Stimulated activated CD8-positive, alpha-beta memory T cell treated with anti-CD3 and anti-CD28 coated beads, Interleukin-7, amount 100 ng/mL, for 1 hour (primary cell): ENCODE data around the gene FXYD3.

Source experiments
- DNase-seq, 2 donors: peaks; one replicate each; pipeline ENCODE4 v3.0.0-alpha.2; 2020; ENCODE audit warnings: low read depth in 2 of 2

Gene FXYD3

DNA sequence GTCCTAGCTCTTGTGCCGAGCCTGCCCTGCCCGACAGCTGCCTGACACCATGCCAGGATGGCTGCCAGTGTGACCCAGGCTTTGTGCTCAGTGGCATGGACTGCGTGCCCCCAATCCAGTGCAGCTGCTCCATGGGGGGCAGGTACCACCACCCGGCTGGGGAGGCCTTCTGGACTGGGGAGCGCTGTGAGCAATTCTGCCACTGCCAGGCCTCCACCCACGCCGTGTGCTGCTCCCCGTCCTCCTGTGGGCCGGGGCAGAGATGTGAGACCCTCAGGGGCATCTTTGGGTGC is 9.4 kb upstream of the FXYD3 start:
- DNase-seq = no peak

DNA sequence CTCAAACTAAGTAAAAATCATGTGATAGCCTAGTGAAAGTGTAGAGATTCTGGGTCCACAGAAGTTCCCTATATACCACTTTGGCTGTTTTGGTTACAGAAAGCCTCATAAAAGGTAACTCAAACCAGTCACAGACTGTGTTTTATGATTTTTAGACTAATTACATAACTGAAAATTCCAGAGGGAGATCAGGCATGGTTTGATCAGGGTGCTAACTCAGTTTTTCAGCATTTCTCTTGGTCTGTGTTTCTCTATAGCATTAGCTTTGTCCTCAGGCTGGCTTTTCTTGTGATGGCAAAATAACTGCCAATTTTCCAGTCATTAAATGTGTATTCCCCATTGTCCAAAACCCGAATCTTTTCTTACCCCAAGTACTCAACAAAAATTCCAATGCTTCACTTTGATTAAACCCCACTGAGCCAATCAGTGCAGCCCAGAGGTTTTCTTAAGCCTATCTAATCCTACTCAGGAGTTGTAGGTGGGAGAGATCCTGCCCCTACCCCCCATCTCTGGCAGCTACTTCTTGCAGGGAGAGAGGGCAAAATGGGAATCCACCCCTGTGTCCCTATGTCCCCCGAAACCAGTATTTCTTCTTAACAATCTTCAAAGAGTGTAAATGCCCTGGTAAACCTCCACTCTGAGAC is 8.6 kb upstream of the FXYD3 start:
- DNase-seq = no peak

DNA sequence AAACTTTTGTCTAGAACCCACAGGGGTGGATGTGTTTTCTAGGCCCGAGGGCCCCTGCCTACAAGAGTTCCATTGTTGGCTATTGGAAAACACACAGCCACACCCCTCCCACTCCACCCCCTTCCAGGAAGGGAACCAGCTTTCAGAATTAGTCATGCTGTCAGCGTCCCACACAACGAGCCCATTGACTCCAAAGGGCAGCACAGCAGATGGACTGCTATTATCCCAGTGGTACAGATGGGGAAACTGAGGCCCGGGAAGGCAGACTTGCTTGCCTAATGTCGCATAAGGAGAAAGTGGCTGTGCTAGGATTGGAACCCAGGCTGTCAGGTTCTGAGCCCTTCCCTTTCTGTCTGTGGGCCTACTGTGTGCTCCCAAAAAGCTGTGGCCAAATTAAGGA is 8.1 kb upstream of the FXYD3 start:
- DNase-seq = no peak

DNA sequence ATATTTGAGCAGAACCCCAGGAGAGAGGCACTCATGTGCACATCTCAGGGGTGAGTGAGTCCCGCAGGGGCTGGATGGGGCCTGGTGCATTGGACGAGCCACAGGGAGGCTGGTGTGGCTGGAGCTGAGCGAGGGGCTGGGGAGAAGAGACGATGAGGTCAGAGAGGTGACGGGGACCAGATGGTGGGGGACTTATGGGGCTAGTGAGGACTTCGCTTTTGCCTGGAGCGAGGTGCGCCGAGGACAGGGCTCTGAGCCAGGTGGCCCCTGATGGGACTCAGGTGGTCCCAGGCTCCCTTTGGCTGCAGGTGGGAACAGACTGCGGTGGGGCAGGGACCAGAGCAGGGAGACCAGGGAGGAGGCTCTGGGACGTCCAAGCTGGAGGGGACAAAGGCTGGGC is 6.9 kb upstream of the FXYD3 start:
- no peak for DNase-seq

DNA sequence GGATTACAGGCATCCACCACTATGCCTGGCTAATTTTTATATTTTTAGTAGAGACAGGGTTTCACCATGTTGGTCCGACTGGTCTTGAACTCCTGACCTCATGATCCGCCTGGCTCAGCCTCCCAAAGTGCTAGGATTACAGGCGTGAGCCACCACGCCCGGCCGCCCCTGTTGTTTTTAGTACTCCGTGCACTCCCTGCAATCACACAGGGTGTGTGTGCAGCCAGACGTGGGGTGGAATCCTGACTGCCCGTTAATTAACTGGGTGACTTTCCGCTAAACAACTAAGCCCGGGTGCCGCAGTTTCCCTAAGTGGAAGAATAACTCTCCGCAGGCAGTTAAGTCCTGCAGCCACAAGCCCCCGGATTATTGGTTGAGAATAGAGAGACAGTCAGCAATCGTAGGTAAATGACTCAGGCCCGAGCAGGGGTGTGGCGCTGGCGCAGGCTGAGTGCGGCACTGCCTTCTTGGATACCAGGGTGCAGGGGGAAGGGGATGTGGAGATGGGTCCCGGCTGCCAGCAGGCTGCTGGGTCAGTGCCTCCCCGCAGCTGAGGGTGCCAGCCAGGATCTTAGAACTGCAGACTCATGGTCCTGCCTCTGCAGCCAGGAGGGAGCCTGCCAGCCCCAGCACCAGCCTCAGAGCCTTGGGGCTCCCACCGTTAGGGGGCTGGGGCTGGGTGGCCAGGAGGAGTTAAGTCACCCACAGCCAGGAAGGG is 6.1 kb upstream of the FXYD3 start:
- DNase-seq = no peak

DNA sequence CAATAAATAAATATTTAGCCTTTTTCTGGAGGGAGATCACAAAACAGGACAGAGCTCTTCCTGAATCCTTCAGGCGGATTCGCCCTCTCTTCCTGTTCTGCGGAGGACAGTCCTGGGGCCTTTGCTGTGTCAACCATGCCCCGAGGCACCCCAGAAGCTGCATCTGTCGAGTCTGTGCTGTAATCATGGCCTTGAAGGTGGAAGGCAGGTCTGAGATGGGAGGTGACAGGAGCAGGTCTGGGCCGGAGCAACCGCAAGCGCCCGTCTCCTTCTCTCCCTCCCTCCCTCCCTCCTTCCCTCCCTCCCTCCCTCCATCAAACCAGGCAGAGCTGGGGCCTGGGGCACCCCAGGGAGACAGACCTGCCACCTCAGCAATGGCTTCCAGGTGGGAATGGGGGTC is 4.6 kb upstream of the FXYD3 start:
- no peak for DNase-seq

DNA sequence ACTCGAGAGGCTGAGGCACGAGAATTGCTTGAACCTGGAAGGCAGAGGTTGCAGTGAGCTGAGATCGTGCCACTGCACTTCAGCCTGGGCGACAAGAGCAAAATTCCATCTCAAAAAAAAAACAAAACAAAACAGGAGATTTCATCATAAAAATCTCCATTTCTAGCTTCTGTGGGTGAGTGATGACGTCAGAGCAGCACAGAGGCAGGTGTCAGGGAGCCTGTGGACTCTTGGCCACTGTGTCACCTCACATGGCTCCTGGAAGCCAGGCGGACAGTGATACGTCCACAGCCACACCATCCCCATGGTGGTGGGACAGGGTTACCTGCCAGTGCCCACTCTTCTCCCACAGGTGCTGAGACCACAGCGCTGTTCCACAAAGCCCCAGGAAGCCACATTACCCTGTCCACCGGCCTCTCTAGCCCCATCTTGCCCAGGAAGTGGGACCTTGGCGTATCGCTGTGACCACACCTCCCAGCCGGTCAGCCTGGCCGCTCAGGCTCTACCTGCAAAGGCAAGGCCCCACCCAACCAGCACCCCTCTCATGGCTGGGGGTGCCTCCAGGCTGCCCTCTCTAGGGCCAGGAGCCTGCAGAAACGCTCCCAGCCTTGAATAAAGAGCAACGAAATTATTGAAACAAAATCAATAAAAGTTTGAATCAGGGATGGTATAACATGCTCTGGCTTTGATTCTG is 2.5 kb upstream of the FXYD3 start:
- no peak for DNase-seq

DNA sequence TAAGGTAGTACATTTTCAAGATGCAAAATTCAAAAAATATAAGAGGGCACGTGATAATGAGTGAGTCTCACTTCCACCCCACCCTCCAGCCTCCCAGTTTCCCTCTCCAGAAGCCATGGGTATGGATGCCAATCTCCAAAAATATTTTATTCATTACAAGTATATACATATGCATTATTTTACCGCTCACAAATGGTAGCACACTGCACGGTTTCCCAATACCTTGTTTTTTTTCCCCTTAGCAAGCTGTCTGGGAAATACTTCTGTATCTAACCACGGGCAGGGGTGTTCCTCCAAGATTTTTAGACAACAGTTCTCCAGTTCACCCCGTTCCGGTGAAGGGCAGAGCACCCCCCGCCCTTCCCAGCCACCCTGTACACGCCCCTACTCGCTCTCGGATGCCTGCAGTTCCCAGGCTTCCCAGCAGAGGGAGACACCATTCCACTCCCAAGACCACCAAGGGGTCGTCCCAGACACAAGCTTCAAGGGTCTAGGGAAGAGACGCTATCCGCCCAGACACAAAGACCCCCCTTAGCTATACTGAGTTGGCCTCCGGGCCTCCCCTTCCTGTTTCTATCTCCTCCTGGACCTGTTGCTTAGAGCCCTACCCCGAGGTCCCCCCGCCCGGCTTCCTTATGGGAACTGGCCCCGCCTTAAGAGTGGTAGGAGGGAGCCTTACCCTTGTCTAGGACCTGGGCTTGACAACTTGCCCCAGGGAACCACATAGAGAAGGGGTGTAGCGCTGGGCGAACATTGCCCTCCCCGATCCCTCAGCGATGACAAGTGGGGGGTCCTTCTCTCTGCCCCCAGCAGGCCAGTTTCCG is 1.1 kb upstream of the FXYD3 start:
- DNase-seq = peak; percentile 51 to 56

DNA sequence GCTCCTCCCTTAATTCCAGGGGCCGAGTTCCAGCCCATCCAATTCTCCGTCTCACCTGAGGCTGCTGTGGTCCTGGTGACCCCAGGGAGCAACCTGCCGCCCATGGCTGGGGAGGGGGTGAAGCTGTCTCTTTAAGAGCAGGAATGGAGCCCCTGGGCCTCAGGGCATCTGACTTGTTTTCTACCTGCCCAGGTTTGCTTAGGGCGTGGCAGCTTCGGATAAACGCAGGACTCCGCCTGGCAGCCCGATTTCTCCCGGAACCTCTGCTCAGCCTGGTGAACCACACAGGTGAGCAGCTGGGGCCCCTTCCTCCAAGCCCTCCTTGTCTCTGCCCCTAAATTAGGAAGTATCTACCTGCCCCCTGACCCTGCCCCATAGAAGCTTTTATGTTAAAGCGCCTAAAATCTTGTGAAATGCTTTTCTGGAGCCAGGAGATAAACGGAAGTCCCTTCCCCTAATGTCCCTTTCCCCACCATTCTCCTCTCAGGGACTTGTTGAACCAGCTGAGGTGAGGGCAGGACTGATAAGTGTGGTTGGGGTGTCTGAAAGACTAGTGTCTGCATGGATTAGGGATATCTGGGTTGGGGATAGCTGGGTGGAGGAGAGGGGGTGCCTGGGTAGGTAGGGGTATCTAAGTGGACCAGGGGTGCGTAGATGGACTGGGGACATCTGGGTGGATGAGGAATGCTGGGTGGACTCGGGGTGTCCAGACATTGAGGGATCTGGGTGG is 614 bp downstream of the FXYD3 start:
- DNase-seq = no peak

DNA sequence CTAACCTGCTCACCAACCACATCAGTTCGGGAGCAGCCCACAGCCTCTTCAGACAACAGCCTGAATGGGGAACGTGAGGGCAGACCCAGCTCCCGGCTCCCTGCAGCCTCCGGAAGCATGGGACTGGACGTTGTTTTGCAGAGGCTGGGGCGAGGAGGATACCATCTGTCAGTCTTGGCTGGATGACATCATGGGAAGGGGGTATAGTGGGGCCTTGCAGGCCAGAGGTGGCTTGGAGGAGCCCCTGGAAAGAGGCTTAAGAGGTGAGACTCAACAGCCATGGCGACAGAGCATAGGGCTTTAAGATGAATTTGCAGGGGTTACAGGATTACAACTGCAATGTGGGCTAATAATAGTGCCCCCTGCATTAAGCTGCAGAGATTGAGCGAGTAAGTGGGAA is 1.5 kb downstream of the FXYD3 start:
- no peak for DNase-seq

DNA sequence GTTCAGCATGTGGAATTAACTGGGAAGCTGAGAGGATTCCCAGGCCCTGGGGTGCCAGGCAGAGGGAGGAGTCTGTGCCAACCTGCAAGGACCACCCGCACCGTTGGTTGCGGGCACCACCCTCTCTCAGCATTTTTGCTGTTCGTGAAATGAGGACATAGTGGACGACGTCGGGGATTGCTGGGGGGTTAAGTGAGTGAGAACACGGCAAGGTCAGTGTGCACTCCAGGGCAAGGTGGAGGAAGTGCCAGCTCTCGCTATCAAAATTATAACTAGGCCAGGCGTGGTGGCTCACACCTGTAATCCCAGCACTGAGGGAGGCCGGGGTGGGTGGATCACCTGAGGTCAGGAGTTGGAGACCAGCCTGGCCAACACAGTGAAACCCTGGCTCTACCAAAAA is 2.2 kb downstream of the FXYD3 start:
- no peak for DNase-seq

DNA sequence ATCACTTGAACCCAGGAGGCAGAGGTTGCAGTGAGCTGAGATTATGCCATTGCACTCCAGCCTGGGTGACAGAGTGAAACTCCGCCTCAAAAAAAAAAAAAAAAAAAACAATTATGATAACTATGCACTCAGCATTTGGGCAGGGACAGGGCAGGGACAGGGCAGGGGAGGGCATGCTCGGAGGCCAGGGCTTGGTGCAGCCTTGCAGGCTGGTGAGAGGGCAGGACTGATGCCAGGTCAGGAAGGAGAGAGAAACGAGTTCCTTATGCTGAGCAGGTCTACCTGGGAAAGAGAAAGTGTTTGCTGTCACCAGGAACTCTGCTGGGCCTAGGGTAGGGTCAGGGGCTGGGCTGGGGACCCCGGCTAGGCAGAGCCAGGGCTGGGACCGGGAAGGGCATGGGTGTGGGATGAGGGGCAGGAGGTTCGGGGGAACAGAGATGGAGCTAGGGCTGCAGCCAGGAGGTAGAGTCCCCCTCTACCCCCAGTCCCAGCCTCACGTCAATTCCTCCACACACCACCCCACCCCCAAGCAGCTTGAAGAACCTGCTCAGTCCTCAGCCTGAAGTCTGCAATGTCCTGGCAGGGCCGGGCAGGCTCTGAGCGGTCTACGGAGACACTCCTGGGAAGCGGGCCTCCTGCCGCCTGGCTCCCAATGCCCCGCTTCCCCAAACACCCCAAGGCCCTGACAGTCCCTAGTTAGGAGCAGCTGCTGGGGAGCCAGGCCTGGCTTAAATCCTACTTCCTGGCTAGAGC is 2.8 kb downstream of the FXYD3 start:
- no peak for DNase-seq

DNA sequence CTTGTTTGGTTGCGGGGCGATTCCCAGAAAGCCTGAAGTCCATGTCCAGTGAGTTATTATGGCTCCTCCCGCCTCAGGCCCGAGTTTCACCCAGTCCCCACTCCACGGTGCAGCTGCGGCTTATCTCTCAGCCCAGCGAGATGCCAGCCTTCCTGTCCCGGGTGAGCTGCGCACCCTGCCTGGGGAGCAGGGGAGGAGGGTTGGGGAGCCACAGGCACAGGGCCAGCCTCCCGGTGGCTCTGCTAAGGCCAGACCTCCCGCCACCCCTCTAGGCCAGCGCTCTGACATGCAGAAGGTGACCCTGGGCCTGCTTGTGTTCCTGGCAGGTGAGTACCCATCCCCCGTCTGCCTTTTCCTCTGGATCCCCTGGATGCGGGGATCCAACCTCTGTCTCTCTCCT is 3.5 kb downstream of the FXYD3 start:
- no peak for DNase-seq

DNA sequence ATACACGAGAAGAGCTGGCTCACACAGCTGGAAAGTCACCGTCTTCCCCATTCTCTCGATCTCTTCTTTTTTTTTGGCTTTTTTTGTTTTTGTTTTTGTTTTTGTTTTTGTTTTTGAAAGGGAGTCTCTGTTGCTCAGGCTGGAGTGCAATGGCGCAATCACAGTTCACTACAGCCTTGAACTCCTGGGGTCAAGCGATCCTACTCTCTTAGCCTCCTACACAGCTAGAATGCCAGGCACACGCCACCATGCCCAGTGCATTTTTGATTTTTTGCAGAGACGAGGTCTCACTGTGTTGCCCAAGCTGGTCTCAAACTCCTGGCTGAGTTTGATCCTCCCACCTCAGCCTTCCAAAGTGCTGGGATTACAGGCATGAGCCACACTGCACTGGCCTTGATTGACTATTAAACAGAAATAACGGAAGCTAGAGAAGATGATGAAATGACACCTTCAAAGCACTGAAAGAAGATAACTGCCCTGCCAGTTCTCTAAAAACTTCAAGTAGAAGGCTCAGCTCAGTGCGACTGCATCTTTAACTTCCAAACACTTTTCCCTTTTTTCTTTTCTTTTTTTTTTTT is 4.0 kb downstream of the FXYD3 start:
- DNase-seq = no peak

DNA sequence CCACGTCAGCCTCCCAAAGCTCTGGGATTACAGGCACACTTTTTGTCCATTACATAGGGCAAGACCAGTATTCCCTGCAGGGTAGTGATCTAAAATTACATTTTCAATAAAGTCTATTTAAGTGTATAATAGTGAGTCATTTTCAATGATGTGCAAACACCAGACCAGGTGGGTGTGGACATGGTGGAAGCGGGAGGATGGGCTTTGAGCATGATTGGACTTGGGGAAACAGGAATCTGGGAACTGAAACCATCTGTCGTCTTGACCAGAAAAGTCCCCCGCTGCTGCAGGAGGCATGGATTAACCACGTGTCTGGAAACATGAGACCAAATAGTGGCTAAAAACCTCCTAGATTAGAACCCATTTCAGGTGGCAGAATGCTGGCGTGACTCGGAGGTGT is 4.9 kb downstream of the FXYD3 start:
- DNase-seq = no peak

DNA sequence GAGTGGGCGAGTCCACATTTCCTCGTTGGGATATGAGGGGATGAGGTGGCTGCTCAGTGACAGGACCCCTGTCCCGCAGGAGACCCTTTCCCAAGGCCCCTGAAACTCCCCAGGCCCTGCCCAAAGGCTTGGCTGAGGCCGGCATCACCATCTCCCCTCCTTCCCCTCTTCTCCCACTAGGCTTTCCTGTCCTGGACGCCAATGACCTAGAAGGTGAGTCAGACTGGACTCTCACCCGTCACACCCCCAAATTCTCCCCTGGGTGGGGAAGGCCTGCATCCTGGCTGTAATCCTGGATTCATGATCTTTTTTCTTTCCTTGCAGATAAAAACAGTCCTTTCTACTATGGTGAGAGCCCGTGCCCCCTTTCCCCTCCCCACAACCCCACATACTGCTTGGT is 5.3 kb downstream of the FXYD3 start:
- DNase-seq = no peak

DNA sequence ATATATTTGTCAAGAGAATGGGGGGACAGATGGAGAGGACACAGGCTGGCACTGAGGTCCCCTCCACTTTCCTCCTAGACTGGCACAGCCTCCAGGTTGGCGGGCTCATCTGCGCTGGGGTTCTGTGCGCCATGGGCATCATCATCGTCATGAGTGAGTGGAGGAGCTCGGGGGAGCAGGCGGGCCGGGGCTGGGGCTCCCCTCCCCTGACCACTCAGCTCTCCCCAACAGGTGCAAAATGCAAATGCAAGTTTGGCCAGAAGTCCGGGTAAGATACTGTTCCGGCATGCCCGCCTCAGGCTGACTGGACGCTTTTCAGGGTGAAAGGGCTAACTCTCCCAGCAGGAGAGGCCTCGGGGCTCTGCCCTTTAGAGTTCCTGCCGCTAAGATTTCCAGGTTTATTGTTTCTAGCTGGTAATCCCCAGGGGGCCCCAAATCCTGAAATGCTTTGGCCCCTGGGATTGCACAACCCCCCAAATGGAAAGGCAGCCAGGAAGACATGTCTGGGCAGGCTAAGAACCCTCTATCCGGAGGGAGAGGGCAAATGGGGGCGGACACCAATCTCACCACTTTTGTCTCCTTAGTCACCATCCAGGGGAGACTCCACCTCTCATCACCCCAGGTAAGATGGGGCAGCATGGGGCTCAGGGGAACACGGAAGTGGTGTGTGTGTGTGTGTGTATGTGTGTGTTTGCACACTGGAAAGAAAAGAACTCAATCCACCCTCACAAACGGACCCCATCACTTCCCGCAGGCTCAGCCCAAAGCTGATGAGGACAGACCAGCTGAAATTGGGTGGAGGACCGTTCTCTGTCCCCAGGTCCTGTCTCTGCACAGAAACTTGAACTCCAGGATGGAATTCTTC is 7.3 kb downstream of the FXYD3 start:
- DNase-seq = no peak

DNA sequence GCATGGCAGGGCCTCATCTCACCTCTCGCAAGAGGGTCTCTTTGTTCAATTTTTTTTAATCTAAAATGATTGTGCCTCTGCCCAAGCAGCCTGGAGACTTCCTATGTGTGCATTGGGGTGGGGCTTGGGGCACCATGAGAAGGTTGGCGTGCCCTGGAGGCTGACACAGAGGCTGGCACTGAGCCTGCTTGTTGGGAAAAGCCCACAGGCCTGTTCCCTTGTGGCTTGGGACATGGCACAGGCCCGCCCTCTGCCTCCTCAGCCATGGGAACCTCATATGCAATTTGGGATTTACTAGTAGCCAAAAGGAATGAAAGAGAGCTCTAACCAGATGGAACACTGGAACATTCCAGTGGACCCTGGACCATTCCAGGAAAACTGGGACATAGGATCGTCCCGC is 8.0 kb downstream of the FXYD3 start:
- no peak for DNase-seq

DNA sequence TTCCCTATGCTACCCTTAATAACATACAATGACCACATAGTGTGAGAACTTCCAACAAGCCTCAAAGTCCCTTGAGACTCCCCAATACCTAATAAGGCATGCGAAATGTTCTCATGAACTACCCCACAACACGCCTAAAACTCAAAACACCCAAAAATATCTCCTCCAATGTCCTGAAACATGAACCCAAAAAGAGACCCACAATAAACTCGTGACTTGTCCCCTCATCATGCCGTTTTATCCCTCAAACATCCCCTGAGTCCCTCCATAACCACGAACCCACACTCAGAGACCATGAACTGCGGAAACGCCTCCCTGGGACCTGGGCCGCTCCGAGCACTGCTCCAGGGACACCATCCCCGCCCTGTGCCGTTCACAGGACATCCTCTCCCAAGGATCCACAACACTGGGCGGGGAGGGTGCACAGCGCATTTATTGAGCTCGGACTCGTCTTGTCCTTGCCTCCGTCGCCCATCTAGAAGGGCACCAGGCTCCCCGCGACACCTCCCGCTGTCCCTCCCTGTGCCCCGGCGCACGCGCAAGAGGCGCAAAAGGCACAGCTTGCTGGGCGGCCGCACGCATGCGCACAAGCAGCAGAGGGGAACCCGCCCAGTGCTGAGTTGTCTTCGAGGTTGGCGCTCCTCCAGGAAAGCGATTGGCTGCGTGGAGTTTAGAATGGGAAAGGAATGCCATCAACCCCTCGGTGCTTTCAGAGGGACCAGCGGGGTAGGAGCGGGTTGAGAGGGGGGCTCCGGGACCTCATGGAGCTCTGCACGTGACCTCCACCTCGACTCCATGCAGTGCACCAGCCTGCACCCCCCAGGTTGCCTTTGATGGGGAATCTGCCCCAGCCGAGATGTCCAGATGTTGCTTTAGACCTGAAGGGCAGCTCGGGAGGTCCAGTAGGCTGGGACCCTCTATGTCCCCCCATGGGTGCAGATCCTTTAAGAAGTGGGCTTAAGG is 8.8 kb downstream of the FXYD3 start:
- peak; percentile 59 to 71 for DNase-seq
